GM12872 (cell line): ENCODE results near the gene CCL18.

Experiments used
- TF ChIP-seq, protein P1 (sequence below): IDR thresholded peaks from 3 replicates; pipeline ENCODE4 v1.5.1; 2011; ENCODE audit warnings: low read depth, mild to moderate bottlenecking, low read length, moderate library complexity; ENCODE audit not compliant: insufficient read depth

CCL18 gene

DNA sequence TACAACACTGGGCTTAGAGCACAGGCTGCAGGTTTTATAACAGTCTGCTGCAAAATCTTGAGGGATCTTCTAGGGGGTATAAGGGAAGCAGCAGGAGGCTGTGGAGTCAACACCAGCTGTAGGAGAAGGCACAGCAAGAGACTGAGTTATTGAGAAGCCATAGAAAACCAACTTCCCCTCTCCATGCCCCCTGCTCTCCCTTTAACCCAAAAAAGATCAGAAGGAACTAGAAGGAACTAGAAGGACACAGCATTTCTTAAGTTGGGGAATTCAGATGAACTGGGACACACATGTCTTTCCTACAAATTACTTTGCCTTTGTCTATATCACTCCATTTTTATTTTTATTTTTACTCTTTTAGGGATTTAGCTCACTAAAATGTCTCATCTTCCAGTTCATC, 6.2 kb upstream of the CCL18 start:
- TF ChIP-seq, protein P1, sequence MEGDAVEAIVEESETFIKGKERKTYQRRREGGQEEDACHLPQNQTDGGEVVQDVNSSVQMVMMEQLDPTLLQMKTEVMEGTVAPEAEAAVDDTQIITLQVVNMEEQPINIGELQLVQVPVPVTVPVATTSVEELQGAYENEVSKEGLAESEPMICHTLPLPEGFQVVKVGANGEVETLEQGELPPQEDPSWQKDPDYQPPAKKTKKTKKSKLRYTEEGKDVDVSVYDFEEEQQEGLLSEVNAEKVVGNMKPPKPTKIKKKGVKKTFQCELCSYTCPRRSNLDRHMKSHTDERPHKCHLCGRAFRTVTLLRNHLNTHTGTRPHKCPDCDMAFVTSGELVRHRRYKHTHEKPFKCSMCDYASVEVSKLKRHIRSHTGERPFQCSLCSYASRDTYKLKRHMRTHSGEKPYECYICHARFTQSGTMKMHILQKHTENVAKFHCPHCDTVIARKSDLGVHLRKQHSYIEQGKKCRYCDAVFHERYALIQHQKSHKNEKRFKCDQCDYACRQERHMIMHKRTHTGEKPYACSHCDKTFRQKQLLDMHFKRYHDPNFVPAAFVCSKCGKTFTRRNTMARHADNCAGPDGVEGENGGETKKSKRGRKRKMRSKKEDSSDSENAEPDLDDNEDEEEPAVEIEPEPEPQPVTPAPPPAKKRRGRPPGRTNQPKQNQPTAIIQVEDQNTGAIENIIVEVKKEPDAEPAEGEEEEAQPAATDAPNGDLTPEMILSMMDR, result no peak

DNA sequence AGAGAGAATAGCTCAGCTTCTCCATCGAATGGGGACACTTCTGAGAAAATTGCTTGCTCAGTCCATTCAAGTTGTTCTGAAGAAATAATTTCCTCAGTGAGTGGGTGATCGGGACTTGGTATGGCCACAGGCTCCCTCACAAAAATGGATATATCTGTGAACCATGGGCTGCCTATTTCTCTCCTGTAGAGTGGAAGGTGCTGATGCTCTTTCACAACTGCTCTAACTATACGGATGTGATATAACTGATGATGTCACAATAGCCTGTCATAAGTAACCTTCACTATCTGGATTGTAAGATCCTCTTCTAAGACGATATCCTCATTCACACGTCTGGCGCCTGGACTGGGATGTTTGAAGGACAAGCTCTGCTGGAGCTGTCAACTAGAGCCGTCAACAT, 4.7 kb upstream of the CCL18 start:
- TF ChIP-seq, protein P1, result no peak

DNA sequence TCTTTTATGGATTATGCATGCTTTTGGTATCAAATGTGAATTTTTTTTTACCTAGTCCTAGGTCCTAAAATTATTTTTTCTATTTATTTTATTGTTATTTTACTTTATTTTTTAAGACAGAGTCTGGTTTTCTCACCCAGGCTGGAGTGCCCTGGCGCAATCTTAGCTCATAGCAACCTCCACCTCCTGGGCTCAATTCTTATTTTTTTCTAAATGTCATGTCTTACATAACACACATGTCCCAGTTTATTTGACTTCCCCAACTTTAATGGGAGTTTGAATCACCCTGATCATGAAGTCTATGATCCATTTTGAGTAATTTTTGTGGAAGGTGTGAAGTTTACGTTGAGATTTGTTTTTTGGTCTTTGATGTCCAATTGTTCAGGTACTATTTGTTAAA, 3.3 kb upstream of the CCL18 start:
- TF ChIP-seq, protein P1, result no peak

DNA sequence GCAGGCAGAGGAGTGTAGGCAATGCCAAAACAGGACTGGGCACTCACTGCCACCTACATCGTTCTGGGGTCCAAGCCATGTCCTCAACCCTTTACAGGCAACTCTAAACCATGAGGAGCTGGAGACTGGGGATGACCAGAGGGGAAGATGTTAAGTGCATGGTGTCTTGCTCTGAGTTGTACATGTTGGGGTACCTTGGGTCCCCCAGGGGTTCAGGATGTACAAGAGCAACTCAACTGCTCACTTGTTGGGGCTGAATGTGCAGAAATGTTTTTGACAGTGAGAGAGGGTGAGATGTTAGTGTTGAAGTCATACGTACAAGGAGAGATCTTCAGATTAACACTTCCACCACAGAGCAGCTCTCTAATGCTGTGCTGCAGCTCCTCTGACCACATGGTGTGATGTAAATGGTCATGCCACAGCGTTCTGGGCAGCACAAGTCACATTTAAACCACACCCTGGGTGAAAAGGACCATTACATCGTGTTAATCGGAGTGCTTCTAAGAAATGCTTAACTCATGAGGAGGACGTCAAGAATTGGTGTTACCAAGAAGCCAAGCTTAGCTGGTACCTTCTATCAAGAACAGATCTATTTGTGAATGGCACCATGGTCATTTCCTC, 2.4 kb downstream of the CCL18 start:
- TF ChIP-seq, protein P1, result no peak

DNA sequence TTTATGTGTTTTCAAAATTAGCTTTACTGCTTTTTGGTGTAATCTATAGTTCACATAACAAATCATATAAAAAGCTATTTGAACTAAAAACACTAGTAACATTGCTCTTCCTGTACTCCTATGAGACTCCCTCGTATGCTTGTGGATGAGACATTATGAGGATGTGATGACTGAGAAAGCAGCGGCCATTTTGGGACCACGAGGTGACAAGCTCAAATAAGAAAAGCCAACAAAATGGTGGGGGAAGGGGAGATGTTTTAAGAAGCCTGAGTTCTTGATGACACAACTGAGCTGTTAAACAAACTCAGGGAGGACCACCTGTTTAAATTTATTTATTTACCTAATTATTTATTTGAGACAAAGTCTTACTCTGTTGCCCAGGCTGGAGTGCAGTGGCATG, 4.5 kb downstream of the CCL18 start:
- TF ChIP-seq, protein P1, result no peak

DNA sequence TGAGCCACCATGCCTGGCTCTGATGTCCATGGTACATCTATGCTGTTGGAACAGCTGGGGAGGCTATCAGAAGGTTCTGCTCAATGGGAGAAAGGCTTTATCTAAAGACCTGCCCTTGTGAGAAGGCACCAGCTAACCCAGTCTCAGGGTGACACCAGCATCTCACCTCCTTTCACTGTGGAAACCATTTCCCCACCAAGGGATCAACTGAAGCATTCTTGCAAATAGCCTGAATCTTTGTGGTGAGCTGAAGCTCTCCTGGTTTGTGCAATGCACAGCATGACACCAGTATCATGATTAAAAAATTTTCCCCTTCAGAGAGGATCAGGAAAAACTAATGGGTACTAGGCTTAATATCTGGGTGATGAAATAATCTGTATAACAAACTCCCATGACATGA, 5.1 kb downstream of the CCL18 start:
- TF ChIP-seq, protein P1, result no peak

DNA sequence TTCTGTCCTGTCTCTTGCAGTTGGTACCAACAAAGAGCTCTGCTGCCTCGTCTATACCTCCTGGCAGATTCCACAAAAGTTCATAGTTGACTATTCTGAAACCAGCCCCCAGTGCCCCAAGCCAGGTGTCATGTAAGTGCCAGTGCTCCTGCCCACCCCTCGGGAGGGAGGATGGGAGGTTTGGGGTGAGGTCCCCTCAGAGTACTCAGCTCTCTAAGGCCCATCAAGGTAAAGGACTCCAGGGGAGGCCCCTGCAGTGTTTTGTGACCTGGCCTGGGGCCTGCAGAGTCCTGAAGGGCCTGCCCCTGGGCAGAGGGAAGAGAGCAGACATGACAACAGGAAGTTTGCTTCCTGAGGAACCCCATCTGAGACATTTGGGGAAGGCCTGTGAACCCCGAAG, 6.4 kb downstream of the CCL18 start:
- TF ChIP-seq, protein P1, result no peak

DNA sequence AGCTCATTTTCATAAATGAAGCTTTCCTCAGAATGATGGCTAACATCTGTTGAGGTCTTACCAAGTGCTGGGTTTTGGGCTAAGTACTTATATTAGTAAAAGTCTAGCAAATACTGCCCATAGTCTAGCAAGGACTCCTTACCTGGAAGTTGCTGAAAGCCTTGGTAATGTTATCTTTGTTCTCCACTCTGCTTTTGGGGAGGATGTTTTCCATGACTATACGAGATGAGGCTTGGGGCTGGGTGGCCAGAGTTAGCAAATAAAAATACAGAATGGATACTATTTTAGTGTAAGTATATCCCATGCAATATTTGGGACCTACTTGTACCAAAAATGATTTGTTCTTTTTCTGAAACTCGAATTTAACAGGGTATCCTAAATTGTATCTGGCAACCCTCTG, 7.7 kb downstream of the CCL18 start:
- TF ChIP-seq, protein P1, result no peak
